Small intestine (tissue), 7 donors: Measurements from ENCODE around the gene ISCU. TPM values are rescaled to one million over a fixed set of nuclear protein-coding genes. Genes with fewer than 3 reads are reported as not detected.

Experiments
- DNase-seq, 2 donors: peaks; one replicate each; pipeline versions ENCODE4 v3.0.0 to v3.0.0-alpha.2; 2013
- FAIRE-seq: peaks from 2 replicates; lab custom pipeline; 2012; peaks lifted over from hg19 to GRCh38; lab: Jason Lieb, UNC
- H3K27ac ChIP-seq, 3 donors: one replicate each; pipeline ENCODE4 v1.5.1; 2013; ENCODE audit warnings: low read length in 2 of 3, mild to moderate bottlenecking in 2 of 3, control low read depth in 1 of 3, inconsistent platforms in 1 of 3, low read depth in 1 of 3, moderate library complexity in 1 of 3
- H3K27me3 ChIP-seq, 3 donors: one replicate each; pipeline ENCODE4 v1.6.1; 2013; ENCODE audit warnings: low read length in 3 of 3, inconsistent platforms in 1 of 3; ENCODE audit not compliant: control insufficient read depth in 3 of 3, insufficient read depth in 3 of 3
- H3K36me3 ChIP-seq, 3 donors: one replicate each; pipeline ENCODE4 v1.6.1; 2013; ENCODE audit warnings: low read length in 3 of 3, inconsistent platforms in 1 of 3, low read depth in 1 of 3, mild to moderate bottlenecking in 1 of 3, moderate library complexity in 1 of 3; ENCODE audit not compliant: control insufficient read depth in 3 of 3, insufficient read depth in 2 of 3
- H3K4me1 ChIP-seq, 3 donors: one replicate each; pipeline ENCODE4 v1.6.1; 2013; ENCODE audit warnings: low read length in 2 of 3, inconsistent platforms in 1 of 3, low read depth in 1 of 3, mild to moderate bottlenecking in 1 of 3, moderate library complexity in 1 of 3; ENCODE audit not compliant: control insufficient read depth in 3 of 3, insufficient read depth in 2 of 3
- H3K4me3 ChIP-seq, 3 donors: one replicate each; pipeline ENCODE4 v1.5.1; 2013; ENCODE audit warnings: low read length in 3 of 3, control low read depth in 1 of 3, inconsistent platforms in 1 of 3, low read depth in 1 of 3, mild to moderate bottlenecking in 1 of 3, moderate library complexity in 1 of 3
- H3K9me3 ChIP-seq, 2 donors: one replicate each; pipeline ENCODE4 v1.6.1; 2013; ENCODE audit warnings: low read depth in 1 of 2, low read length in 1 of 2; ENCODE audit not compliant: control insufficient read depth in 2 of 2, insufficient read depth in 1 of 2
- WGBS, 3 donors: extraction: QIAGEN DNeasy Blood & Tissue Kit; methylation state at CpG; one replicate each; pipeline ENCODE4 v1.1.7; 2013; 5-methylcytosine and 5-hydroxymethylcytosine counted together
- polyA plus RNA-seq, 4 donors: library from polyadenylated mRNA; stranded (reverse) in 3 of 4; unstranded in 1 of 4; fragments of 200-250 nt in 3 of 4; fragments of 120-200 nt in 1 of 4; gene quantifications; one replicate each; pipeline versions ENCODE4 v1.2.1 to v1.2.3, GENCODE V29; 2013
- donor health status: healthy with polysubstance abuse.
- donor health status: control.
- donor health status: control.
- donor health status: Bipolar disorder and iron deficiency.
- donor health status: healthy.

ISCU gene
- polyA plus RNA-seq, 4 donors: 102 to 178 (median 132) TPM

DNA sequence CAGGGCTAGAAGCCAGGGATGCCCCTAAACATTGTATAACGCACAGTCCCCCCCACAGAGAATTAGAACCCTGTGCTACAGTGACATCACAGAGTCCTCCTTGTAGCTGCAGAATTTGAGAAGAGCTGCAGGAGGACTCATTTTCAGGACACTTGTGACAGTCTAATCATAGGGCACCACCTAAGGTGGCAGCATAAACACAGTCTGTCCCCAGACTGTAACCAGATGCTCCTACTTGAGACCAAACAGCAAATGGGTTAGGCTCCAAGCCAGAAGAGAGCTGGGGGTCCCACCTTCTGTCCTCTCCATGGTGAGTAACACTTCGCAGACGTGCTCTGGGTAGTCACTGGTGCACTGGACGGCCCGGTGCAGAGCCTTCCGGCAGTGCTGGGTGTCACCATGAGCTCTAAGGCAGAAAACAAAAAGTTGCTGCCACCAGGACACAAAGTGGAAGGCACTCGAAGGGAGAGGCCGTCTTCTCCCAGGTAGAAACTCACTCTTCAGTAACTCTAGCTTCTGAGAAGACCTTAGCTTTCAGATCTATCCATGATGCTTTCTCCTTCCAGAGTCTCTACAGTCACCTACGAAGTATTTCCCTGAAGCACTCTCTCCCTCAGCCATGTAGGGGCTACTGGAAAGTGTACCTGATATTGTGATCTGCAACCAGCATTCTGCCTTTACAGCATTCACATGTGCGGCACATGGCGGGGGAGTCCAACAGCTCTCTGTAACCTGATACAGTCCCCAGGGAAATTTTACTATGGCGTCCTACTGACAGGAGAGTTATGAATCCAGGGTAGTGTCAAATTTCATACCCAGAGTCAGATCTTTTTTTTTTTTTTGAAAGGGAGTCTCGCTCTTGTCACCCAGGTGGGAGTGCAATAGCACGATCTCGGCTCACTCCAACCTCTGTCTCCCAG lies 30.2 kb upstream of the ISCU start:
- 95 to 97% (median 95%) methylated on average over 15 of the region's 15 CpGs for WGBS, 3 donors
- Histone ChIP-seq H3K4me1 (no peaks in the 10 kb centered on the region), H3K9me3 (no peaks in the 10 kb centered on the region), H3K36me3 (peaks cover 36 to 50% (median 45%) of the 10 kb centered on the region in 3 donors), H3K27ac (no peak overlapping the region), H3K4me3 (no peak overlapping the region), H3K27me3 (no peaks in the 10 kb centered on the region)
- DNase-seq (no peak), FAIRE-seq (no peak)

DNA sequence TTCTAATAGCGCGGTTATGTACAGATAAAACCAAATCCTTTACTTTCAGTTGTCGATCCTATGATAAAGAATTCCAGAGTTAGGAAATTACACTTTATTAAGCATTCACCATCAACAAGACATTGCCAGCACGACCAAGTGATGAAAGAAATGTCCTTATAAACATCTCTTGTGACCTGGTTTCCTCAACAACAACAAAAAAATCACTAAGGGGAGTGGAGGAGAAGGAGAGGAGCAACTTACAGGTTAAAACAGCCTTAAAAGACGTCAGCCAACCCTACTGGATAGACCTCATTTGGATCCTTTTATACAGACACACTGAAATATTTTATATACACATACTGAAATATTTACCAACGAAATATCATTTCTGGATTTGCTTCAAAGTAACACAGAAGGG lies 24.2 kb upstream of the ISCU start:
- H3K4me1 ChIP-seq: no peaks in the 10 kb centered on the region
- peaks cover 23 to 25% (median 23%) of the 10 kb centered on the region in 3 donors for H3K36me3 ChIP-seq
- FAIRE-seq: no peak
- no peak overlapping the region for H3K27ac ChIP-seq
- H3K4me3 ChIP-seq: no peak overlapping the region
- H3K27me3 ChIP-seq: no peaks in the 10 kb centered on the region
- no peaks in the 10 kb centered on the region for H3K9me3 ChIP-seq
- DNase-seq: no peak
- WGBS, 3 donors: 70 to 77% (median 77%) methylated on average over 6 of the region's 6 CpGs

DNA sequence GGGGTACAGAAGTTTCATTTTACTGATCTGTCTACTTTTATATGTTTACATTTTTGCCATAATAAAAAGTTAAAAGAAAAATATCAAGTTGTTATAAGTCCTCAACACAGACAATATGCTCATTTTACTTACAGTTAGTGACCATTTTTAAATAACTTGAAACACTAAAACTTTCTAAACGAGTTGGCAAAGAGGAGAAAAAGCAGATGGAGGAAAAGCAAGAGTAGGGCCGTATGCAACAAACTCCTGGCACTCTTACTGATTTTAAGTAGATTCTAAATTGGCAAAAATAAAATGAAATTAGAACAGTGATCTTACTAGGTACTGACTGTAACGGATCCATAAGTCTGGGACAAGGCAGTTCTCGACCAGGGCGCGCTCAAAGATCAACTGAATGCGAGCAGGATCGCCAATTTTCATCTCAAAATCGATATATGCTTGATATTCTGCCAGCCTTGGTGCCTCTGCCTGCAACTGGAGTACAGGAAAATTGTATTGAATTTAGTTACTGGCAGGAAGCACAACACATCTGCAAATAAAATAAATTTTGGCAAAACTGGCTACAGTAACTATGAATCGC lies 23.7 kb upstream of the ISCU start:
- WGBS, 3 donors: 93 to 94% (median 93%) methylated on average over 10 of the region's 10 CpGs
- H3K4me3 ChIP-seq: no peak overlapping the region
- H3K27ac ChIP-seq: no peak overlapping the region
- H3K36me3 ChIP-seq: peaks cover 23 to 28% (median 28%) of the 10 kb centered on the region in 3 donors
- DNase-seq (no peak), FAIRE-seq (no peak)
- H3K27me3 ChIP-seq: no peaks in the 10 kb centered on the region
- no peaks in the 10 kb centered on the region for H3K9me3 ChIP-seq
- H3K4me1 ChIP-seq: no peaks in the 10 kb centered on the region

DNA sequence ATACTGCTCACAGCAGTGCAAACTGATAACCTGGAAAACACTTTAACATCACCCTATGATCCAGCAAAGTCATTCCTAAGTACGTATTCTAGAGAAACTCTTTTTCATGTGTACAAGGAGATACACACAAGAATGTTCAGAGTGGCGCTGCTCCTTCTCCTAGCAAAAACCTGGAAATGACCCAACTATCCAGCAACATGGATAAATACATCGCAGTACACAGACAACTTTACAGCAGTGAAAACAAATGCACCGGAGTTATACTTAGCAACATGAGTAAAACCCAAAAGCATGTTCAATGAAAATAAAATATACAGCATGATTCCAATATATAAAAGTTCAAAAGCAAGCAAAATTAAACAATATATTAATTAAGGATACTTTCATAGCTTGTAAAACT lies 20.1 kb upstream of the ISCU start:
- H3K4me3 ChIP-seq: no peak overlapping the region
- no peak for FAIRE-seq
- H3K9me3 ChIP-seq: no peaks in the 10 kb centered on the region
- peaks cover 22 to 33% (median 27%) of the 10 kb centered on the region in 3 donors for H3K36me3 ChIP-seq
- no peak for DNase-seq
- H3K4me1 ChIP-seq: no peaks in the 10 kb centered on the region
- WGBS, 3 donors: 86 to 95% (median 94%) methylated on average over 4 of the region's 4 CpGs
- no peaks in the 10 kb centered on the region for H3K27me3 ChIP-seq
- H3K27ac ChIP-seq: no peak overlapping the region

DNA sequence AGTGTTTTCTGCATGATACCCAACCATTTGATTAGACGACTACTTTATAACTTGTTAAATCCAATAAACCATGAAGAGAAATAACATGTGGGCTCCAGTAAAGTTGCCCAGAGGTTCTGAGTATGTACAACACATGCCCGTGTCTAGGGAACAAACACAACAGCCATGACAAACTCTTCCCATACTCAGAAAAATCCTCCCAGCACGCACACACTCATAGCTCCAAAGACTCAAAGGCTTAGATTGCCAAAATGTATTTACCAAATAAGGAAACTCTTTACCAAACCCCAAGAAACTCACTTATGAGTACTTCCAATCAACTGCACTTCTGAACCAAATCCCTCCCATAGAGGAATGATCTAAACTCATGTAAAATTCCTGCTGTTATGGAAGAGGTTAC lies 18.7 kb upstream of the ISCU start:
- Histone ChIP-seq H3K4me3 (no peak overlapping the region), H3K4me1 (no peaks in the 10 kb centered on the region), H3K27me3 (no peaks in the 10 kb centered on the region), H3K36me3 (peaks cover 24 to 35% (median 30%) of the 10 kb centered on the region in 3 donors), H3K27ac (no peak overlapping the region), H3K9me3 (no peaks in the 10 kb centered on the region)
- WGBS, 3 donors: 88 to 91% (median 90%) methylated on average over 3 of the region's 3 CpGs
- no peak for DNase-seq
- no peak for FAIRE-seq

DNA sequence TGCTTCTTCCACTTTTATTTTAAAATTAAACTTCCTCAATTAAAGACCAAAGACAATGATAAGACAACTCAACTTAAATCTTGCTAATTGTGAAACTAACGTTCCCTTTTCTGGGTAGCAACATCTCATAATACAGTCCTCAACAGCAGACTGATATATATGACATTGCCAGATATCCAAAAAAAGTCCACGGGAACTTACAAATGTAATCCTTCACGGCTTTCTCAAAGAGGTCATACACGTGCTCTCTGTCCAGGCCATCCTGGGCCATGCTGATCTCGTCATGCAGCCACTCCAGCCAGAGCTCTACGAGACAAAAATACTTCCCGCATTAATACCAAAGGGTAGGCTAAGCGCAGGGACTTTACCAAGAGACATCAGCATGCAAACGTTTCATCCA lies 14.7 kb upstream of the ISCU start:
- Histone ChIP-seq H3K9me3 (no peaks in the 10 kb centered on the region), H3K36me3 (peaks cover 24 to 37% (median 30%) of the 10 kb centered on the region in 3 donors), H3K27me3 (no peaks in the 10 kb centered on the region), H3K27ac (no peak overlapping the region), H3K4me3 (no peak overlapping the region), H3K4me1 (no peaks in the 10 kb centered on the region)
- FAIRE-seq: no peak
- DNase-seq: no peak
- 79 to 89% (median 86%) methylated on average over 9 of the region's 9 CpGs for WGBS, 3 donors

DNA sequence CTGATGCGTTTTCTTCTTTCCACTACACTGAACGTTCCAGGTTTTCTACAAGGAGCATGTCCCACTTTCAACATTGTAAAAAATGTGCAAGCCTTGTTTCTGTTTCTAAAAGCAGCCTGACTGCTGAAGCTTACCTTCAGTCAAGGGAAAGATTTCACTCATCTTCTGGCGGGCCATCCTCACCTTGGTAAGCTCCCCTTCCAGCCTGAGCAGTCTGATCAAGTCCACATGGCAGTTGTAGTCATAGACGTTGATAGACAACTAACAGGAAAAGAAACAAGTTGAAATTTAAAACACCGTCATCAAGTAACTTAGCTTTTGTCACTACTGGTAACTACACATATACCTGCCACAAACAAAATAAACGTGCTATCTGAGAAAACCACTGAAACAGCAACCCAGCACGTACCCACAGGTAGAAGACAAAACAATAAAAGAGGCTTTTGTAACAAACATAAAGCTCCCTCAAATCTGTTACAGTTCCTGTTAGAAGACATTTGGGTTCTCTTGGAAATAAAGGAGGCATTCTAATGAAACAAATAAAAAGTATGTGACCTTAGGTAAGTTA lies 13.4 kb upstream of the ISCU start:
- Histone ChIP-seq H3K9me3 (no peaks in the 10 kb centered on the region), H3K4me3 (no peak overlapping the region), H3K27me3 (no peaks in the 10 kb centered on the region), H3K27ac (no peak overlapping the region), H3K4me1 (peaks cover 0 to 4% (median 0%) of the 10 kb centered on the region in 3 donors), H3K36me3 (peaks cover 21 to 37% (median 21%) of the 10 kb centered on the region in 3 donors)
- 60 to 64% (median 61%) methylated on average over 7 of the region's 7 CpGs for WGBS, 3 donors
- FAIRE-seq (no peak), DNase-seq (no peak)

DNA sequence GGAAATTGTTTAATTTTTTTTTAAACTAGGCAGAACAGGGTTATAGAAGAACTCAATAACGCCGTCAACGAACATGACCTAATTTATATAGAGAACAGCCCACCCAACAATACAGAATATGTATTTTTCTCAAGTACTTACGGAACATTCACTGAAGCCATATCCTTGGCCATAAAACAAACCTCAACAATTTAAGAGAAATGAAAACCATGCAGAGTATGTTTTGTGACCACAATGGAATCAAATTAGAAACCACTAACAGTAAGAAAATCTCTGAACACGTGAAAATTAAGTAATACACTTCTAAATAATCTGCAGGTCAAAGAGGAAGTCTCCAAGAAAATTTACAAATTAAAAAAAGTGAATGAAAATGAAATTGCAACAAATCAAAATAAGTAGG lies 10.9 kb upstream of the ISCU start:
- no peak overlapping the region for H3K4me3 ChIP-seq
- WGBS, 3 donors: 68 to 83% (median 73%) methylated on average over 5 of the region's 5 CpGs
- no peaks in the 10 kb centered on the region for H3K9me3 ChIP-seq
- peaks cover 8 to 22% (median 10%) of the 10 kb centered on the region in 3 donors for H3K36me3 ChIP-seq
- H3K27me3 ChIP-seq: no peaks in the 10 kb centered on the region
- FAIRE-seq (no peak), DNase-seq (no peak)
- H3K4me1 ChIP-seq: peaks cover 0 to 4% (median 0%) of the 10 kb centered on the region in 3 donors
- no peak overlapping the region for H3K27ac ChIP-seq
